K562 (cell line): ENCODE data around the gene MED29. TPM values are rescaled to one million over a fixed set of nuclear protein-coding genes. Genes with fewer than 3 reads are reported as not detected.
A peak's percentile ranks its signal among the peaks of the same experiment; 100 is the strongest.

Source experiments
- ATAC-seq: fragments of 200-7000 bp; cut with Tn5 transposase; 3 replicates; pipeline ENCODE4 v1.9.1; 2020; ENCODE audit warnings: moderate library complexity
- Bru-seq: library from RNA; stranded (reverse); fragments of 400-500 nt; gene quantifications from one replicate; lab custom pipeline; 2021; lab: Mats Ljungman, UMichigan
- BruChase-seq, 2 experiments: library from RNA; stranded (reverse); fragments of 400-500 nt; gene quantifications; one replicate each; lab custom pipeline; 2021; lab: Mats Ljungman, UMichigan
- BruUV-seq: library from RNA; stranded (reverse); fragments of 400-500 nt; replicated peaks from 2 replicates; lab custom pipeline; 2021; lab: Mats Ljungman, UMichigan
- CTCF ChIA-PET: fragments of 300-600 bp; formaldehyde crosslinking; extraction: SDS; loops from one replicate; lab custom pipeline; 2021; ENCODE audit warnings: low intra/inter-chr PET ratio; lab: Yijun Ruan, JAX
- POLR2A ChIA-PET: fragments of 300-600, 350-650 bp; sonication (Branson Sonifier 250); formaldehyde crosslinking; extraction: SDS; loops from one replicate; lab custom pipeline; 2021; ENCODE audit warnings: antibody characterized with exemption, inconsistent platforms; lab: Yijun Ruan, JAX
- DNase-seq, 4 experiments: peaks; one replicate each; pipeline versions ENCODE4 v3.0.0 to v3.0.0-alpha.2; 2011 to 2018; ENCODE audit warnings: low spot score in 3 of 4, mixed read lengths in 3 of 4; ENCODE audit errors: extremely low read depth in 1 of 4
- FAIRE-seq: peaks from 2 replicates; lab custom pipeline; 2011; peaks lifted over from hg19 to GRCh38; lab: Jason Lieb, UNC
- H2AFZ ChIP-seq: 2 replicates; pipeline ENCODE4 v1.6.0; 2011; ENCODE audit warnings: low read depth, low read length, control low read depth, inconsistent platforms
- H3K27ac ChIP-seq: fragments of 200-600 bp; 3 replicates; pipeline ENCODE4 v1.8.0; 2011; ENCODE audit warnings: low read depth, mild to moderate bottlenecking, control low read depth, inconsistent platforms, low read length, moderate library complexity, mixed read lengths; ENCODE audit errors: extremely low read depth
- H3K27me3 ChIP-seq, 2 experiments: fragments of 300-600 bp in 1 of 2; 2 replicates in 1 of 2; 3 replicates in 1 of 2; pipeline versions ENCODE4 v1.6.0 to v1.8.0; 2011; ENCODE audit warnings: inconsistent platforms in 2 of 2, low read length in 2 of 2, mild to moderate bottlenecking in 1 of 2, mixed read lengths in 1 of 2, moderate library complexity in 1 of 2; ENCODE audit not compliant: control insufficient read depth in 2 of 2, insufficient read depth in 2 of 2
- H3K36me3 ChIP-seq: fragments of 300-600 bp; 3 replicates; pipeline ENCODE4 v1.8.0; 2011; ENCODE audit warnings: mild to moderate bottlenecking, low read length, inconsistent platforms; ENCODE audit not compliant: control insufficient read depth, insufficient read depth
- H3K4me1 ChIP-seq, 2 experiments: fragments of 200-600 bp in 1 of 2; replicated peaks in 1 of 2; 2 replicates in 1 of 2; 3 replicates in 1 of 2; pipeline versions ENCODE4 v1.5.1 to v1.8.0; 2011; ENCODE audit warnings: inconsistent platforms in 2 of 2, low read length in 2 of 2, mild to moderate bottlenecking in 1 of 2, mixed read lengths in 1 of 2, moderate library complexity in 1 of 2; ENCODE audit not compliant: control insufficient read depth in 2 of 2, insufficient read depth in 2 of 2
- H3K4me2 ChIP-seq: 2 replicates; pipeline ENCODE4 v1.6.1; 2011; ENCODE audit warnings: low read length, control low read depth, inconsistent platforms, mixed read lengths; ENCODE audit not compliant: insufficient read depth
- H3K4me3 ChIP-seq: fragments of 200-600 bp; sonication (generic), shearing (Covaris generic); 2 replicates; pipeline ENCODE4 v1.5.1; 2016; ENCODE audit warnings: control low read depth, inconsistent platforms
- H3K79me2 ChIP-seq: fragments of 200-600 bp; 3 replicates; pipeline ENCODE4 v1.8.0; 2011; ENCODE audit warnings: low read length, inconsistent platforms; ENCODE audit not compliant: control insufficient read depth, insufficient read depth
- H3K9ac ChIP-seq, 2 experiments: 2 replicates each; pipeline versions ENCODE4 v1.6.0 to v1.6.1; 2011; ENCODE audit warnings: low read depth in 2 of 2, low read length in 2 of 2, control low read depth in 1 of 2, inconsistent platforms in 1 of 2, mild to moderate bottlenecking in 1 of 2, mixed read lengths in 1 of 2; ENCODE audit not compliant: insufficient read depth in 1 of 2
- H3K9me1 ChIP-seq: one replicate; pipeline ENCODE4 v1.6.0; 2011; ENCODE audit warnings: inconsistent platforms, mild to moderate bottlenecking, low read length, moderate library complexity; ENCODE audit not compliant: control insufficient read depth, insufficient read depth
- H3K9me3 ChIP-seq: replicated peaks from 2 replicates; pipeline ENCODE4 v1.5.1; 2011; ENCODE audit warnings: low read depth, low read length, inconsistent platforms; ENCODE audit not compliant: control insufficient read depth, insufficient read depth
- H4K20me1 ChIP-seq: replicated peaks from 2 replicates; pipeline ENCODE4 v1.6.1; 2011; ENCODE audit warnings: low read length, inconsistent platforms, mixed read lengths; ENCODE audit not compliant: control insufficient read depth, insufficient read depth
- POLR2A ChIP-seq: fragments of 450-650 bp; conservative IDR thresholded peaks from 2 replicates; pipeline ENCODE4 v1.6.1; 2016
- SIN3B ChIP-seq: fragments of 450-650 bp; IDR thresholded peaks from 2 replicates; pipeline ENCODE4 v1.6.1; 2017; ENCODE audit warnings: low read depth, mild to moderate bottlenecking, moderate library complexity
- SP2 ChIP-seq: IDR thresholded peaks from 2 replicates; pipeline ENCODE4 v1.6.1; 2011; ENCODE audit warnings: mild to moderate bottlenecking, low read depth, low read length, moderate library complexity; ENCODE audit not compliant: poor library complexity, severe bottlenecking; ENCODE audit errors: extremely low read depth
- ZNF830 ChIP-seq: fragments of 250-450 bp; sonication (Bioruptor Pico); IDR thresholded peaks from 2 replicates; pipeline ENCODE4 v1.5.0; 2021; ENCODE audit warnings: mild to moderate bottlenecking
- WGBS: fragments of 100-300 bp; shearing (Covaris generic); methylation state at CpG from one replicate; pipeline ENCODE4 v1.1.6; 2016; ENCODE audit warnings: low coverage, mixed read lengths; ENCODE audit not compliant: insufficient coverage; ENCODE audit errors: missing lambda C conversion rate; 5-methylcytosine and 5-hydroxymethylcytosine counted together
- in situ Hi-C: fragments of 300-500 bp; cut with MboI; formaldehyde crosslinking; loops from 4 replicates; pipeline ENCODE4 v1.15.0; 2018; ENCODE audit warnings: inconsistent platforms, mixed read lengths
- intact Hi-C: fragments of 100-400 bp; cut with micrococcal nuclease; formaldehyde crosslinking; loops from 2 replicates; pipeline ENCODE4 v1.14.2; 2022
- long read RNA-seq, 3 experiments: library from polyadenylated mRNA in 2 of 3; library from RNA in 1 of 3; unstranded in 2 of 3; stranded (forward) in 1 of 3; transcript quantifications; one replicate each; pipeline ENCODE4 v2.0.0, GENCODE V29; 2019 to 2022
- polyA minus RNA-seq, 3 experiments: library from RNA; depleted of rRNA, polyadenylated mRNA; stranded (reverse); fragments of >200 nt; gene quantifications; 2 replicates each; pipeline ENCODE4 v1.2.3, GENCODE V29; 2011
- polyA plus RNA-seq, 8 experiments: library from polyadenylated mRNA; depleted of rRNA in 4 of 8; stranded (reverse) in 5 of 8; unstranded in 3 of 8; fragments of >200 nt; fragmentation: Nextera tagmentation in 2 of 8; fragmentation: Illumina TruSeq in 1 of 8; extraction: Ambion mirVana in 2 of 8; extraction: Trizol in 1 of 8; gene quantifications; 2 replicates each; pipeline versions ENCODE4 v1.2.1 to v1.2.3, GENCODE V29; 2011 to 2014; ENCODE audit warnings: inconsistent platforms in 1 of 8, missing spikeins in 1 of 8
- total RNA-seq, 7 experiments: library from RNA; depleted of rRNA in 6 of 7; stranded (reverse); fragments of >200 nt in 6 of 7; fragmentation: Illumina TruSeq in 2 of 7; extraction: Trizol in 2 of 7; gene quantifications; 2 replicates each; pipeline versions ENCODE4 v1.2.1 to v1.2.3, GENCODE V29; 2011 to 2021; ENCODE audit warnings: low replicate concordance in 1 of 7
- TF ChIP-seq, protein P1 (sequence below): sonication (generic); formaldehyde crosslinking; IDR thresholded peaks from 2 replicates; pipeline ENCODE4 v1.9.0; 2022; ENCODE audit warnings: mild to moderate bottlenecking, missing genetic modification reagents
- TF ChIP-seq, protein P2 (sequence below), 2 experiments: fragments of 200-800 bp in 1 of 2; sonication (Bioruptor generic) in 1 of 2; sonication (generic) in 1 of 2; formaldehyde crosslinking in 1 of 2; IDR thresholded peaks in 1 of 2; conservative IDR thresholded peaks in 1 of 2; 2 replicates each; pipeline versions ENCODE4 v1.5.0 to v1.6.1; 2016 to 2020; ENCODE audit warnings: missing compliant biosample characterization in 1 of 2, missing genetic modification characterization in 1 of 2, missing genetic modification reagents in 1 of 2
- TF ChIP-seq, protein P3 (sequence below): fragments of 250-450 bp; sonication (Bioruptor Pico); IDR thresholded peaks from 2 replicates; pipeline ENCODE4 v1.5.0; 2021
- TF ChIP-seq, protein P4 (sequence below): fragments of 250-450 bp; sonication (Bioruptor Pico); IDR thresholded peaks from 2 replicates; pipeline ENCODE4 v1.8.0; 2022; ENCODE audit warnings: inconsistent platforms, mild to moderate bottlenecking, moderate library complexity, borderline replicate concordance

MED29 gene, protein sequence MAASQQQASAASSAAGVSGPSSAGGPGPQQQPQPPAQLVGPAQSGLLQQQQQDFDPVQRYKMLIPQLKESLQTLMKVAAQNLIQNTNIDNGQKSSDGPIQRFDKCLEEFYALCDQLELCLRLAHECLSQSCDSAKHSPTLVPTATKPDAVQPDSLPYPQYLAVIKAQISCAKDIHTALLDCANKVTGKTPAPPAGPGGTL
- 7.8 and 14.7 TPM in 2 replicates for total RNA-seq (2011; cell fraction: chromatin; rRNA removed; ENCODE audit: low replicate concordance)
- 12.0 and 12.7 TPM in 2 replicates for total RNA-seq (2011; cell fraction: nucleolus; rRNA removed)
- total RNA-seq (2011; cell fraction: nucleoplasm; rRNA removed) = 13.0 and 17.4 TPM in 2 replicates
- total RNA-seq (2014; rRNA removed) (16.0 and 22.6 TPM in 2 replicates), total RNA-seq (2014; rRNA removed; fragmentation: Illumina TruSeq; extraction: Trizol) (7.0 and 7.2 TPM in 2 replicates), total RNA-seq (2015; rRNA removed; fragmentation: Illumina TruSeq; extraction: Trizol) (11.2 and 11.7 TPM in 2 replicates), total RNA-seq (2021) (17.3 and 18.0 TPM in 2 replicates), polyA plus RNA-seq (2011; rRNA removed) (11.7 and 12.4 TPM in 2 replicates), polyA plus RNA-seq (2014; fragmentation: Illumina TruSeq; extraction: Trizol) (18.0 and 19.2 TPM in 2 replicates), polyA plus RNA-seq (2014; fragmentation: Nextera tagmentation; extraction: Ambion mirVana) (1 to 10 TPM; 1.8 to 2.8 TPM), polyA plus RNA-seq (2014; rRNA removed) (15.1 and 22.5 TPM in 2 replicates), polyA minus RNA-seq (2011; rRNA and poly(A)+ RNA removed) (6.4 and 10.6 TPM in 2 replicates), Bru-seq, nascent RNA (percentile 76 among the genes with signal in this experiment), BruChase-seq, experiment 1, labeled RNA remaining after a 2-hour chase (percentile 68 among the genes with signal in this experiment), BruChase-seq, experiment 2, labeled RNA remaining after a 6-hour chase (percentile 67 among the genes with signal in this experiment)
- polyA plus RNA-seq (2011; cell fraction: cytosol; rRNA removed) = 18.4 and 30.0 TPM in 2 replicates
- 5.3 and 8.7 TPM in 2 replicates for polyA plus RNA-seq (2011; cell fraction: nucleus; rRNA removed)
- 14.0 and 19.0 TPM in 2 replicates for polyA plus RNA-seq (2012)
- 5.9 and 9.0 TPM in 2 replicates for polyA minus RNA-seq (2011; cell fraction: cytosol; rRNA and poly(A)+ RNA removed)
- 15.9 and 16.3 TPM in 2 replicates for polyA minus RNA-seq (2011; cell fraction: nucleus; rRNA and poly(A)+ RNA removed)
- long read RNA-seq, experiment 1, transcript MED29-201 (4 exons, 3,653 nt) = major isoform, 16 of 37 reads
- long read RNA-seq, experiment 1, partial matches to known transcripts = 17 of 37 reads
- long read RNA-seq, experiment 1, other reads (novel, unspliced or antisense) = 4 of 37 reads
- long read RNA-seq, experiment 2, transcript MED29-201 (4 exons, 3,653 nt) = major isoform, 7 of 17 reads
- long read RNA-seq, experiment 2, partial matches to known transcripts = 0 of 17 reads
- long read RNA-seq, experiment 2, other reads (novel, unspliced or antisense) = 9 of 17 reads
- long read RNA-seq, experiment 3, transcript MED29-201 (4 exons, 3,653 nt) = major isoform, 14 of 16 reads
- long read RNA-seq, experiment 3, partial matches to known transcripts = 0 of 16 reads
- long read RNA-seq, experiment 3, other reads (novel, unspliced or antisense) = 2 of 16 reads

DNA sequence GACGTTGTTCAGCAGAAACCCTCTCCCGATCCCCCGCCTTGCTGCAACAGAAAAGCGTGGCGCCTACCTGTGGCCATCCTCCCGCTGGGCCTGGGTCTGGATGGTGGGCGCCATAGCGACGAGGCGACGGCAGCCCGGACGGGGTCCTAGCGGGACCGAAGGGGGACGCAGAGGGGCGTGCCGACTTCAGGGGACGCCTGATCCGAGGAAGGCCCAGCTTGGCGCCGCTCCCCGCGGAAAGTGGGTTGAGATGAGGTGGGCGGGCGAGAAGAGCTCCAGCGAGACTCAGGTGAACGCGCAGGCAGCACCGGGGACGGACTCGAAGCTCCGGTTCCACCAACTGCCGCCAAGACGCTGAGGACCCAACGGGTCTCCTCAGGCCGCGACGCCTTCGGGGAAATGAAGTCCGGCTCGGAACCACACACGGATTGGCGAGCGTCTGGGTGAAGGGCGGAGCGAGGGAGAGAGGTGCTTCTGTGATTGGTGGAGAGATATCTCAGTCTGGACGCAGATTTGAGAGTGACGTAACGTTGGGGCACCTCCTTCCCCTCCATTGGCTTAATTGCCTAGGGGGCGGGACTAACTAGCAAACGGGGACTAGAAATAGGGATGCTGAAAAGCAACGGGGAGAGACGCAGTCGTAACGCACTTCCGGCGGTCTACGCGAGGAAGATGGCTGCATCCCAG, at the start of gene MED29, which contains the start of gene PAF1:
Gene MED29 (plus strand): TSS at position 628 of the 687 bp plus-strand sequence. CDS start 45 bp downstream, at position 673.
Gene PAF1 (minus strand): TSS at position 356 of the 687 bp plus-strand sequence. CDS start 242 bp downstream, at position 114.
- Histone ChIP-seq H4K20me1 (no peaks in the 10 kb centered on the region), H3K9me3 (no peaks in the 10 kb centered on the region), H3K79me2 (peaks cover 27% of the 10 kb centered on the region), H3K4me1 (peaks cover 11 to 15% of the 10 kb centered on the region in 2 experiments), H3K4me3 (peak within 1 kb of the TSS; percentile 95), H3K9me1 (no peaks in the 10 kb centered on the region), H3K9ac (peak within 1 kb of the TSS; percentile 96 to 97), H2AFZ (peak within 1 kb of the TSS; percentile 99), H3K27ac (peak within 1 kb of the TSS; percentile 99), H3K27me3 (no peaks in the 10 kb centered on the region), H3K36me3 (peaks cover 56% of the 10 kb centered on the region), H3K4me2 (peak within 1 kb of the TSS; percentile 97)
- intact Hi-C loops = loop anchor here (2.0 kb wide), 2 partner anchors 46 to 54 kb away; partner anchors contain the start of gene SUPT5H
- in situ Hi-C loops = no loop called here
- ChIA-PET CTCF (no interaction called here), POLR2A (interaction anchor here (0.5 to 2.3 kb wide), 32 partner anchors 8 to 542 kb away, joined by 3 to 25 read pairs (median 4); partner anchors contain the start of genes PLEKHG2, RPS16, SAMD4B and ZFP36)
- DNase-seq (peak; percentile 96 to 99 (median 98)), FAIRE-seq (peak; percentile 100), ATAC-seq (peak; percentile 98)
- under 1% methylated on average over 53 of the region's 60 CpGs for WGBS
- BruUV-seq = no TSS peak
- TF ChIP-seq ZNF830 (no peak; the same call in 1 of the 2 replicates), POLR2A (peak; percentile 96), SIN3B (peak; percentile 78; the same call in 1 of the 2 replicates), SP2 (peak; percentile 68)
- TF ChIP-seq, protein P1, sequence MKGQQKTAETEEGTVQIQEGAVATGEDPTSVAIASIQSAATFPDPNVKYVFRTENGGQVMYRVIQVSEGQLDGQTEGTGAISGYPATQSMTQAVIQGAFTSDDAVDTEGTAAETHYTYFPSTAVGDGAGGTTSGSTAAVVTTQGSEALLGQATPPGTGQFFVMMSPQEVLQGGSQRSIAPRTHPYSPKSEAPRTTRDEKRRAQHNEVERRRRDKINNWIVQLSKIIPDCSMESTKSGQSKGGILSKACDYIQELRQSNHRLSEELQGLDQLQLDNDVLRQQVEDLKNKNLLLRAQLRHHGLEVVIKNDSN (CRISPR knock-in tag) = no peak
- TF ChIP-seq, protein P2, sequence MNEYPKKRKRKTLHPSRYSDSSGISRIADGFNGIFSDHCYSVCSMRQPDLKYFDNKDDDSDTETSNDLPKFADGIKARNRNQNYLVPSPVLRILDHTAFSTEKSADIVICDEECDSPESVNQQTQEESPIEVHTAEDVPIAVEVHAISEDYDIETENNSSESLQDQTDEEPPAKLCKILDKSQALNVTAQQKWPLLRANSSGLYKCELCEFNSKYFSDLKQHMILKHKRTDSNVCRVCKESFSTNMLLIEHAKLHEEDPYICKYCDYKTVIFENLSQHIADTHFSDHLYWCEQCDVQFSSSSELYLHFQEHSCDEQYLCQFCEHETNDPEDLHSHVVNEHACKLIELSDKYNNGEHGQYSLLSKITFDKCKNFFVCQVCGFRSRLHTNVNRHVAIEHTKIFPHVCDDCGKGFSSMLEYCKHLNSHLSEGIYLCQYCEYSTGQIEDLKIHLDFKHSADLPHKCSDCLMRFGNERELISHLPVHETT (CRISPR knock-in tag; conservative IDR thresholded peaks at IDR 0.05 in 1 of 2, IDR thresholded peaks at IDR 0.05 in 1 of 2) = peak in 1 of 2 experiments; percentile 81; a peak in 1 of 4 replicates
- TF ChIP-seq, protein P3, sequence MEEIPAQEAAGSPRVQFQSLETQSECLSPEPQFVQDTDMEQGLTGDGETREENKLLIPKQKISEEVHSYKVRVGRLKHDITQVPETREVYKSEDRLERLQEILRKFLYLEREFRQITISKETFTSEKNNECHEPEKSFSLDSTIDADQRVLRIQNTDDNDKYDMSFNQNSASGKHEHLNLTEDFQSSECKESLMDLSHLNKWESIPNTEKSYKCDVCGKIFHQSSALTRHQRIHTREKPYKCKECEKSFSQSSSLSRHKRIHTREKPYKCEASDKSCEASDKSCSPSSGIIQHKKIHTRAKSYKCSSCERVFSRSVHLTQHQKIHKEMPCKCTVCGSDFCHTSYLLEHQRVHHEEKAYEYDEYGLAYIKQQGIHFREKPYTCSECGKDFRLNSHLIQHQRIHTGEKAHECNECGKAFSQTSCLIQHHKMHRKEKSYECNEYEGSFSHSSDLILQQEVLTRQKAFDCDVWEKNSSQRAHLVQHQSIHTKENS (CRISPR knock-in tag) = no peak
- TF ChIP-seq, protein P4, sequence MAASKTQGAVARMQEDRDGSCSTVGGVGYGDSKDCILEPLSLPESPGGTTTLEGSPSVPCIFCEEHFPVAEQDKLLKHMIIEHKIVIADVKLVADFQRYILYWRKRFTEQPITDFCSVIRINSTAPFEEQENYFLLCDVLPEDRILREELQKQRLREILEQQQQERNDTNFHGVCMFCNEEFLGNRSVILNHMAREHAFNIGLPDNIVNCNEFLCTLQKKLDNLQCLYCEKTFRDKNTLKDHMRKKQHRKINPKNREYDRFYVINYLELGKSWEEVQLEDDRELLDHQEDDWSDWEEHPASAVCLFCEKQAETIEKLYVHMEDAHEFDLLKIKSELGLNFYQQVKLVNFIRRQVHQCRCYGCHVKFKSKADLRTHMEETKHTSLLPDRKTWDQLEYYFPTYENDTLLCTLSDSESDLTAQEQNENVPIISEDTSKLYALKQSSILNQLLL = no peak
